GM12878 (cell line): ENCODE data around the gene FIGLA. TPM values are rescaled to one million over a fixed set of nuclear protein-coding genes. Genes with fewer than 3 reads are reported as not detected.

Source experiments
- ATAC-seq: fragments of 200-7000 bp; cut with Tn5 transposase; 3 replicates; pipeline ENCODE4 v1.9.1; 2020; ENCODE audit warnings: mild to moderate bottlenecking, moderate library complexity
- BruUV-seq: library from RNA; stranded (reverse); fragments of 400-500 nt; replicated peaks from 2 replicates; lab custom pipeline; 2021; lab: Mats Ljungman, UMichigan
- CTCF ChIA-PET: fragments of 300-600 bp; sonication (Branson Sonifier 250); formaldehyde crosslinking; extraction: SDS; loops from one replicate; lab custom pipeline; 2021; ENCODE audit warnings: inconsistent platforms; lab: Yijun Ruan, JAX
- POLR2A ChIA-PET: fragments of 350-600 bp; formaldehyde crosslinking; extraction: SDS; loops from one replicate; lab custom pipeline; 2021; ENCODE audit warnings: inconsistent platforms; lab: Charles Lee
- RAD21 ChIA-PET: fragments of 300-600 bp; sonication (Branson Sonifier 250); formaldehyde crosslinking; loops from one replicate; lab custom pipeline; 2023; ENCODE audit warnings: antibody characterized with exemption; ENCODE audit not compliant: unreplicated experiment; lab: Charles Lee
- SMC1A ChIA-PET: fragments of 300-600 bp; sonication (Branson Sonifier 250); formaldehyde crosslinking; loops from one replicate; lab custom pipeline; 2023; ENCODE audit not compliant: unreplicated experiment, uncharacterized antibody; lab: Charles Lee
- DNase-seq: peaks from one replicate; pipeline ENCODE4 v3.0.0-alpha.2; 2011; ENCODE audit warnings: low read depth, low spot score
- FAIRE-seq: peaks from 3 replicates; lab custom pipeline; 2011; peaks lifted over from hg19 to GRCh38; lab: Jason Lieb, UNC
- H2AFZ ChIP-seq: 2 replicates; pipeline ENCODE4 v1.6.0; 2011; ENCODE audit warnings: low read depth, low read length, control low read depth; ENCODE audit not compliant: control insufficient read depth
- H3K27ac ChIP-seq: 2 replicates; pipeline ENCODE4 v1.5.1; 2011; ENCODE audit warnings: control low read depth; ENCODE audit not compliant: control insufficient read depth, insufficient read depth
- H3K27me3 ChIP-seq, 2 experiments: replicated peaks in 1 of 2; 2 replicates each; pipeline versions ENCODE4 v1.6.0 to v1.6.1; 2011; ENCODE audit warnings: low read length in 1 of 2; ENCODE audit not compliant: control insufficient read depth in 2 of 2, insufficient read depth in 2 of 2
- H3K36me3 ChIP-seq, 2 experiments: 2 replicates each; pipeline ENCODE4 v1.5.1; 2011; ENCODE audit warnings: low read length in 1 of 2; ENCODE audit not compliant: control insufficient read depth in 2 of 2, insufficient read depth in 2 of 2
- H3K4me1 ChIP-seq: 2 replicates; pipeline ENCODE4 v1.6.1; 2011; ENCODE audit warnings: mild to moderate bottlenecking, low read length, moderate library complexity, mixed read lengths; ENCODE audit not compliant: control insufficient read depth, insufficient read depth
- H3K4me2 ChIP-seq: 2 replicates; pipeline ENCODE4 v1.6.0; 2011; ENCODE audit warnings: control low read depth; ENCODE audit not compliant: control insufficient read depth, insufficient read depth
- H3K4me3 ChIP-seq: fragments of 200-600 bp; sonication (generic); 2 replicates; pipeline ENCODE4 v1.5.1; 2016
- H3K79me2 ChIP-seq: 2 replicates; pipeline ENCODE4 v1.6.0; 2011; ENCODE audit warnings: low read length; ENCODE audit not compliant: control insufficient read depth, insufficient read depth
- H3K9ac ChIP-seq: 2 replicates; pipeline ENCODE4 v1.8.0; 2011; ENCODE audit warnings: low read length, control low read depth, mixed read lengths; ENCODE audit not compliant: control insufficient read depth, insufficient read depth
- H3K9me3 ChIP-seq: replicated peaks from 3 replicates; pipeline ENCODE4 v1.5.1; 2011; ENCODE audit warnings: mild to moderate bottlenecking, low read length; ENCODE audit not compliant: control insufficient read depth, insufficient read depth
- H4K20me1 ChIP-seq: 2 replicates; pipeline ENCODE4 v1.6.0; 2011; ENCODE audit not compliant: control insufficient read depth, insufficient read depth
- BACH1 ChIP-seq: fragments of 450-650 bp; IDR thresholded peaks from 2 replicates; pipeline ENCODE4 v1.6.1; 2017; ENCODE audit warnings: mild to moderate bottlenecking, borderline replicate concordance
- BRCA1 ChIP-seq: IDR thresholded peaks from 2 replicates; pipeline ENCODE4 v1.6.1; 2011; ENCODE audit warnings: low read depth, low read length, improper control_type of control experiment
- CBX5 ChIP-seq: sonication (generic); IDR thresholded peaks from 2 replicates; pipeline ENCODE4 v1.6.1; 2016; ENCODE audit warnings: low read depth, moderate library complexity, mild to moderate bottlenecking, inconsistent platforms
- CHD1 ChIP-seq: IDR thresholded peaks from 2 replicates; pipeline ENCODE4 v1.6.1; 2012; ENCODE audit warnings: low read depth, low read length, improper control_type of control experiment
- EED ChIP-seq: sonication (generic); IDR thresholded peaks from 2 replicates; pipeline ENCODE4 v1.6.1; 2016; ENCODE audit warnings: antibody characterized with exemption, low read depth
- EGR1 ChIP-seq, 2 experiments: IDR thresholded peaks; 1 replicate in 1 of 2; 2 replicates in 1 of 2; pipeline ENCODE4 v1.6.1; 2011 to 2012; ENCODE audit warnings: low read depth in 2 of 2, low read length in 2 of 2, borderline replicate concordance in 1 of 2, mild to moderate bottlenecking in 1 of 2, moderate library complexity in 1 of 2
- ESRRA ChIP-seq: IDR thresholded peaks from 2 replicates; pipeline ENCODE4 v1.6.1; 2012; ENCODE audit warnings: mild to moderate bottlenecking, low read length, improper control_type of control experiment
- MAX ChIP-seq: IDR thresholded peaks from 2 replicates; pipeline ENCODE4 v1.6.1; 2012; ENCODE audit warnings: low read depth, low read length, improper control_type of control experiment
- NR2C1 ChIP-seq: fragments of 450-650 bp; IDR thresholded peaks from 2 replicates; pipeline ENCODE4 v1.6.1; 2017; ENCODE audit warnings: antibody characterized with exemption, mild to moderate bottlenecking, moderate library complexity
- NRF1 ChIP-seq: conservative IDR thresholded peaks from 2 replicates; pipeline ENCODE4 v1.6.1; 2011; ENCODE audit warnings: mild to moderate bottlenecking, low read depth, low read length, improper control_type of control experiment
- POLR2AphosphoS2 ChIP-seq: IDR thresholded peaks from 2 replicates; pipeline ENCODE4 v1.6.1; 2011; ENCODE audit warnings: low read depth, mild to moderate bottlenecking, low read length, improper control_type of control experiment, moderate library complexity
- RFX5 ChIP-seq: IDR thresholded peaks from 2 replicates; pipeline ENCODE4 v1.6.1; 2011; ENCODE audit warnings: low read depth, low read length, improper control_type of control experiment
- RUNX3 ChIP-seq: IDR thresholded peaks from 2 replicates; pipeline ENCODE4 v1.6.1; 2012; ENCODE audit warnings: low read length, inconsistent platforms
- SP1 ChIP-seq: IDR thresholded peaks from one replicate; pipeline ENCODE4 v1.6.1; 2011; ENCODE audit warnings: low read depth, low read length
- WGBS: methylation state at CpG from one replicate; pipeline ENCODE4 v1.1.6; 2016; ENCODE audit warnings: low lambda C conversion rate; ENCODE audit not compliant: insufficient replicate concordance, insufficient coverage; ENCODE audit errors: missing lambda C conversion rate; 5-methylcytosine and 5-hydroxymethylcytosine counted together
- in situ Hi-C: fragments of 300-500 bp; cut with MboI; formaldehyde crosslinking; loops from 9 replicates; pipeline ENCODE4 v1.14.3; 2018; ENCODE audit warnings: mixed read lengths
- intact Hi-C: fragments of 100-400 bp; cut with micrococcal nuclease; formaldehyde crosslinking; loops from one replicate; pipeline ENCODE4 v1.14.2; 2022; ENCODE audit not compliant: unreplicated experiment
- polyA plus RNA-seq, 11 experiments: library from polyadenylated mRNA; depleted of rRNA in 4 of 11; unstranded in 6 of 11; stranded (reverse) in 5 of 11; fragments of >200 nt; fragmentation: Nextera tagmentation in 4 of 11; fragmentation: Illumina TruSeq in 1 of 11; extraction: Ambion mirVana in 4 of 11; extraction: Trizol in 1 of 11; gene quantifications; 1 replicate in 1 of 11; 2 replicates in 10 of 11; pipeline versions ENCODE4 v1.2.1 to v1.2.3, GENCODE V29; 2011 to 2016; ENCODE audit warnings: inconsistent platforms in 2 of 11, missing spikeins in 2 of 11, low read depth in 1 of 11
- total RNA-seq, 4 experiments: library from RNA; depleted of rRNA in 3 of 4; stranded (reverse); fragments of >200 nt in 3 of 4; fragmentation: Illumina TruSeq in 1 of 4; extraction: Trizol in 1 of 4; gene quantifications; 2 replicates each; pipeline versions ENCODE4 v1.2.1 to v1.2.3, GENCODE V29; 2013 to 2021
- TF ChIP-seq, protein P1 (sequence below): IDR thresholded peaks from 2 replicates; pipeline ENCODE4 v1.6.1; 2012; ENCODE audit warnings: low read length, inconsistent platforms

FIGLA gene
- total and polyA plus RNA-seq, 10 of the 15 experiments (the other 5 are each of a cell fraction or from before 2014, with no cell fraction given), result not detected

DNA sequence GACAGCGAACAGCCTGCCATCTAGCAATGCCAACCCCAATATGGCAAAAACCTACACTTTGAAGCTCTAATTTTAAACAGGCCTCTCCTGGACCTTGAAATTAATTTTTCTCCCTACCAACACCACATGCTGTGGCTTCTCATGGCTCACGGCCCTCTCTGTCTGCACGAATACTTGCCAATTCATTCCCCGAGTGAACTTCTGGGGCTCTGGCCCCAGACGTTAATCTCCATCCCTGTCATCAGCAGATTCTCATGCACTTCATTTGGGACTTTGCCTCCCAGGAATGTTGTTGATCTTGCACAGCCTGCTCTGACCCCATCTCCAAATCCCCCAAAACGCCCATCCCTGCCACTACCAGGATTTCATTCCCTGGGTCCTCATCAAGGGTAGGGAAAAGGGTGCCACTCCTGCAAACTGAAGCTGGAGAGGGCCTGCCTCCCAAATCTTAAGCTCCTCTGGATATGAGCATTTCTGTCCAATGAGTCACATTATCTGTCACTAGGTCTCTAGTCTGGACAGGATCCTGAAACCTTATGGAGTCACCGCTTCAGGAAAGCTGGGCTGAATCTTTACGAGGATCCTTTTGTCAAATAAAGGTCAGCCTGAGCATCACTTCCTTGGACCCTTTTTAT lies 10.4 kb downstream of the FIGLA start:
- in situ Hi-C loops, result no loop called here
- ATAC-seq (no peak), FAIRE-seq (no peak), DNase-seq (no peak)
- no peaks in the 10 kb centered on the region for H3K36me3 ChIP-seq
- 20% methylated on average over 8 of the region's 8 CpGs for whole genome bisulfite sequencing
- no peak overlapping the region for H3K27ac ChIP-seq
- H3K9ac ChIP-seq, result no peak overlapping the region
- H3K79me2 ChIP-seq, result no peaks in the 10 kb centered on the region
- H3K27me3 ChIP-seq, result peaks cover 0 to 5% of the 10 kb centered on the region in 2 experiments; a peak in 1 of 4 replicates
- ChIA-PET CTCF (no interaction called here), RAD21 (no interaction called here), SMC1A (no interaction called here), POLR2A (no interaction called here)
- H2AFZ ChIP-seq, result no peak overlapping the region
- intact Hi-C loops, result loop anchor here (10.0 kb wide), 1 partner anchor 95 kb away; no protein-coding TSS in a partner anchor
- H4K20me1 ChIP-seq, result no peaks in the 10 kb centered on the region
- H3K4me1 ChIP-seq, result no peaks in the 10 kb centered on the region
- H3K4me3 ChIP-seq, result no peak overlapping the region
- H3K4me2 ChIP-seq, result no peak overlapping the region
- BruUV-seq, result no TSS peak
- H3K9me3 ChIP-seq, result no peaks in the 10 kb centered on the region
- TF ChIP-seq MAX (no peak), EGR1 (IDR thresholded peaks at IDR 0.05; ENCODE audit: borderline replicate concordance in 1 of 2, low read depth in 2 of 2, low read length in 2 of 2) (no peak), CHD1 (no peak), RUNX3 (no peak), CBX5 (no peak), POLR2AphosphoS2 (no peak)

GRCh38 chr2:70779491-70779890 lies 11.0 kb downstream of the FIGLA start:
- Histone ChIP-seq H3K4me2 (no peak overlapping the region), H3K4me3 (no peak overlapping the region), H3K9ac (no peak overlapping the region), H3K9me3 (no peaks in the 10 kb centered on the region), H3K4me1 (no peaks in the 10 kb centered on the region), H3K27ac (no peak overlapping the region), H3K27me3 (peaks cover 0 to 5% of the 10 kb centered on the region in 2 experiments; a peak in 1 of 4 replicates), H2AFZ (no peak overlapping the region), H3K36me3 (no peaks in the 10 kb centered on the region), H4K20me1 (no peaks in the 10 kb centered on the region), H3K79me2 (no peaks in the 10 kb centered on the region)
- in situ Hi-C loops (no loop called here), intact Hi-C loops (no loop called here)
- ChIA-PET RAD21 (no interaction called here), SMC1A (no interaction called here), POLR2A (no interaction called here), CTCF (no interaction called here)
- ATAC-seq (no peak), FAIRE-seq (no peak), DNase-seq (no peak)
- no peak for TF ChIP-seq ESRRA
- TF ChIP-seq RFX5, result no peak
- TF ChIP-seq SP1, result no peak
- no peak for TF ChIP-seq CBX5
- TF ChIP-seq, protein P1, sequence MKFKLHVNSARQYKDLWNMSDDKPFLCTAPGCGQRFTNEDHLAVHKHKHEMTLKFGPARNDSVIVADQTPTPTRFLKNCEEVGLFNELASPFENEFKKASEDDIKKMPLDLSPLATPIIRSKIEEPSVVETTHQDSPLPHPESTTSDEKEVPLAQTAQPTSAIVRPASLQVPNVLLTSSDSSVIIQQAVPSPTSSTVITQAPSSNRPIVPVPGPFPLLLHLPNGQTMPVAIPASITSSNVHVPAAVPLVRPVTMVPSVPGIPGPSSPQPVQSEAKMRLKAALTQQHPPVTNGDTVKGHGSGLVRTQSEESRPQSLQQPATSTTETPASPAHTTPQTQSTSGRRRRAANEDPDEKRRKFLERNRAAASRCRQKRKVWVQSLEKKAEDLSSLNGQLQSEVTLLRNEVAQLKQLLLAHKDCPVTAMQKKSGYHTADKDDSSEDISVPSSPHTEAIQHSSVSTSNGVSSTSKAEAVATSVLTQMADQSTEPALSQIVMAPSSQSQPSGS, result no peak
- TF ChIP-seq NRF1, result no peak
- TF ChIP-seq NR2C1, result no peak
- no peak for TF ChIP-seq EED
- no peak for TF ChIP-seq BACH1
- TF ChIP-seq BRCA1, result no peak
- 31% methylated on average over 3 of the region's 3 CpGs for WGBS
- BruUV-seq, result no TSS peak
